ENCODE measurements around the gene ZNF778.

- no peak for TF ChIP-seq FOXP2 (optimal IDR thresholded peaks at IDR 0.05; ENCODE audit: control extremely low read depth, extremely low read length, insufficient read depth)
- TF ChIP-seq EZH2 (IDR thresholded peaks at IDR 0.05) = no peak
These were observed 47.7 kb upstream of the ZNF778 start for GRCh38 chr16:89169778-89170177.
